Mesothelial cell of epicardium (in vitro differentiated cells): ENCODE measurements around the gene RD3L. TPM values are rescaled to one million over a fixed set of nuclear protein-coding genes. Genes with fewer than 3 reads are reported as not detected.

Experiments
- DNase-seq, 2 experiments: peaks; one replicate each; pipeline ENCODE4 v3.0.0; 2021; ENCODE audit warnings: low spot score in 2 of 2; ENCODE audit not compliant: unreplicated experiment in 2 of 2
- H3K27ac Mint-ChIP-seq: 2 replicates; pipeline ENCODE4 v1.8.0; 2021; ENCODE audit warnings: mixed read lengths
- H3K27me3 Mint-ChIP-seq: 2 replicates; pipeline ENCODE4 v1.8.0; 2021; ENCODE audit warnings: low read depth, mixed read lengths
- H3K36me3 Mint-ChIP-seq: 2 replicates; pipeline ENCODE4 v1.8.0; 2021; ENCODE audit warnings: mixed read lengths
- H3K4me1 Mint-ChIP-seq: 2 replicates; pipeline ENCODE4 v1.8.0; 2021; ENCODE audit warnings: mixed read lengths
- H3K4me3 Mint-ChIP-seq: 2 replicates; pipeline ENCODE4 v1.8.0; 2021; ENCODE audit warnings: mild to moderate bottlenecking, moderate library complexity, mixed read lengths
- H3K9me3 Mint-ChIP-seq: 2 replicates; pipeline ENCODE4 v1.8.0; 2021; ENCODE audit warnings: mixed read lengths
- total RNA-seq: library from RNA; stranded (reverse); gene quantifications from 3 replicates; pipeline ENCODE4 v1.2.1, GENCODE V29; 2021
- TF ChIP-seq, protein P1 (sequence below): fragments of 200-600 bp; sonication (generic); IDR thresholded peaks from one replicate; pipeline ENCODE4 v1.5.0; 2021; ENCODE audit warnings: antibody characterized with exemption; ENCODE audit not compliant: unreplicated experiment

Gene RD3L
- total RNA-seq, 1 donor from 2014 or later: not detected

DNA sequence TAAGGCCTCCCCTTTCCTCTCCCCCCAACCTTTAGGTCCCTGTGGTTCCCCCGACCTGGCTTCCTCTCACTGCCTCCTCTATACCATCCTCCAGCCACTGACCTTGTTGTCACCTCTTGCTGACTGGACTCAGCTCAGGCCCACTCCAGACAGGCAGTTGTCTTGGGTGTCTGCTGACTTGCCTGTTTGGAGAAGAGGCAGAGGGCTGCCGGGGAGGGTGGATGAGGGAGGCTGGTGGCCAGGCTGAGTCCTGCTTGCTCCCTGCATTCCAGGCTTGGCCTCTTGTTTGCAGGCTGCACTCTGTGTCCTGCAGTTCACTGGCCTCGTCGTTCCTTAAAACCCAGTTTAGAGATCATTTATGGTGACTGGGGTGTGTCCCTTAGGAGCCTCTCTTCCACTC is 31.0 kb upstream of the RD3L start:
- Mint-ChIP-seq H3K4me1 (no peaks in the 10 kb centered on the region), H3K27ac (no peak overlapping the region), H3K27me3 (peaks cover 3% of the 10 kb centered on the region), H3K9me3 (peaks cover 9% of the 10 kb centered on the region), H3K4me3 (no peak overlapping the region), H3K36me3 (no peaks in the 10 kb centered on the region)
- TF ChIP-seq, protein P1, sequence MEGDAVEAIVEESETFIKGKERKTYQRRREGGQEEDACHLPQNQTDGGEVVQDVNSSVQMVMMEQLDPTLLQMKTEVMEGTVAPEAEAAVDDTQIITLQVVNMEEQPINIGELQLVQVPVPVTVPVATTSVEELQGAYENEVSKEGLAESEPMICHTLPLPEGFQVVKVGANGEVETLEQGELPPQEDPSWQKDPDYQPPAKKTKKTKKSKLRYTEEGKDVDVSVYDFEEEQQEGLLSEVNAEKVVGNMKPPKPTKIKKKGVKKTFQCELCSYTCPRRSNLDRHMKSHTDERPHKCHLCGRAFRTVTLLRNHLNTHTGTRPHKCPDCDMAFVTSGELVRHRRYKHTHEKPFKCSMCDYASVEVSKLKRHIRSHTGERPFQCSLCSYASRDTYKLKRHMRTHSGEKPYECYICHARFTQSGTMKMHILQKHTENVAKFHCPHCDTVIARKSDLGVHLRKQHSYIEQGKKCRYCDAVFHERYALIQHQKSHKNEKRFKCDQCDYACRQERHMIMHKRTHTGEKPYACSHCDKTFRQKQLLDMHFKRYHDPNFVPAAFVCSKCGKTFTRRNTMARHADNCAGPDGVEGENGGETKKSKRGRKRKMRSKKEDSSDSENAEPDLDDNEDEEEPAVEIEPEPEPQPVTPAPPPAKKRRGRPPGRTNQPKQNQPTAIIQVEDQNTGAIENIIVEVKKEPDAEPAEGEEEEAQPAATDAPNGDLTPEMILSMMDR: no peak
- DNase-seq: no peak

DNA sequence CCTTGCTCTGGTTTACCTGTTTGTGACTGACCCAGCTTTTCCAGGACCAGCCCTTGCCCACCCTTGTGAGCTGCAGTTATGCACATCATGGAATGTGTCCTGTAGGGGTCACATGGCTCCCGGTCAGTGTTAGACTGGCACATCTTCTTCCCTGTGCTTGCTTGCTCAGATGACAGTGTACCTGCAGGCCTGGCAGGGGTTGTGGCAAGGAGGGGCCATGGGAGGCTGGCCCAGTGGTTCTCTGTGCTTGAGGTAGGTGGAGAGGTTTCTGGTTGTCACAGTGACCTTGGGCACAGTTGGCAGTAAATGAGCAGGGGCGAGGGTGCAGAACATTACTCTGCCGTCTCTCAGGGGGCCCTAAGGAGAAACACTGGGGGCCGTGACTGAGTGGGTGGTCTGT is 27.6 kb upstream of the RD3L start:
- TF ChIP-seq, protein P1: no peak
- Mint-ChIP-seq H3K4me3 (no peak overlapping the region), H3K4me1 (no peaks in the 10 kb centered on the region), H3K27me3 (peaks cover 10% of the 10 kb centered on the region), H3K9me3 (no peaks in the 10 kb centered on the region), H3K27ac (no peak overlapping the region), H3K36me3 (no peaks in the 10 kb centered on the region)
- no peak for DNase-seq

GRCh38 chr14:103966631-103967030 is 24.3 kb upstream of the RD3L start:
- no peak overlapping the region for H3K27ac Mint-ChIP-seq
- H3K9me3 Mint-ChIP-seq: no peaks in the 10 kb centered on the region
- peaks cover 14% of the 10 kb centered on the region for H3K27me3 Mint-ChIP-seq
- H3K4me1 Mint-ChIP-seq: no peaks in the 10 kb centered on the region
- TF ChIP-seq, protein P1: no peak
- no peak overlapping the region for H3K4me3 Mint-ChIP-seq
- no peaks in the 10 kb centered on the region for H3K36me3 Mint-ChIP-seq
- DNase-seq: no peak

DNA sequence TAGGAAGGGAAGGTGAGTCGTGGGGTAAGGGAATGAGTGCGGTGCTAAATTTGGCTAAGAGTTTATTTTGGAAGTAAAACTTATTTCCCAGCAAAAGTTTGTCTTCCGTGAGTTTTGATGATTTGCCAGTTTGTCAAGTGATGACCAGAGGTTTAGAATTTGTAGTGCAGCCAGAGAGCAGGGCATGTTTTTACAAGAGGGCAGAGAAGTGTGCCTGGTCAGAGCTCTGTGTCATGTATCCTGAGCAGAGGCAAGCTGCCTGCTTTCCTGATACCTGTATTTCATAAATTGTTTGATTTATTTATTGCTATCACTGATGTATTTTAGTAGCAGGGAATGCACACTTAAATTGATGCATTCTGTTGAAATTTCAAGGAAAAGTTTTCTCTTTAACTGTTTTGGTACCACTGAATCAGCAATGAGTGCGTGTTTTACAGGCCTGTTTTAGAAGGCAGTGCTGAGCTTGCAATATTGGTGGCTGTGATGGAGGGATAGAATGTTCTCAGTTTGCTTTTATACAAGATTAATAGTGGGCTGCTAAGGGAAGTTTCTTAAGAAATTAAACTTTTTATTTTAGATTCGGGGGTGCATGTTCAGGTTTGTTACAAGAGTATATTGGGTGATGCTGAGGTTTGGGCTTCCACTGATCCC is 19.7 kb upstream of the RD3L start:
- Mint-ChIP-seq H3K36me3 (no peaks in the 10 kb centered on the region), H3K27ac (no peak overlapping the region), H3K4me1 (no peaks in the 10 kb centered on the region), H3K9me3 (no peaks in the 10 kb centered on the region), H3K27me3 (peaks cover 8% of the 10 kb centered on the region), H3K4me3 (no peak overlapping the region)
- TF ChIP-seq, protein P1: no peak
- no peak for DNase-seq

GRCh38 chr14:103960457-103961055 is 18.2 kb upstream of the RD3L start:
- Mint-ChIP-seq H3K36me3 (no peaks in the 10 kb centered on the region), H3K4me3 (no peak overlapping the region), H3K9me3 (no peaks in the 10 kb centered on the region), H3K27ac (no peak overlapping the region), H3K4me1 (no peaks in the 10 kb centered on the region), H3K27me3 (peaks cover 8% of the 10 kb centered on the region)
- no peak for DNase-seq
- TF ChIP-seq, protein P1: no peak
